H7 (cell line): Measurements from ENCODE around the gene PEX11G. TPM values are rescaled to one million over a fixed set of nuclear protein-coding genes. Genes with fewer than 3 reads are reported as not detected.

Source experiments
- DNase-seq: peaks from one replicate; pipeline ENCODE4 v3.0.0; 2012
- H3K27me3 ChIP-seq: 2 replicates; pipeline ENCODE4 v1.6.0; 2011; ENCODE audit warnings: mild to moderate bottlenecking, low read length; ENCODE audit not compliant: control insufficient read depth, insufficient read depth
- H3K36me3 ChIP-seq: replicated peaks from 2 replicates; pipeline ENCODE4 v1.5.1; 2011; ENCODE audit warnings: low read length; ENCODE audit not compliant: control insufficient read depth, insufficient read depth
- H3K4me3 ChIP-seq: 2 replicates; pipeline ENCODE4 v1.5.1; 2011; ENCODE audit warnings: low read depth, mild to moderate bottlenecking, control low read depth, low read length, moderate library complexity; ENCODE audit not compliant: insufficient read depth
- total RNA-seq: library from RNA; depleted of rRNA; stranded (reverse); fragments of >200 nt; shearing (Covaris generic); gene quantifications from 2 replicates; pipeline ENCODE4 v1.2.3, GENCODE V29; 2014

PEX11G gene
- total RNA-seq, 1 experiment from 2014 or later = 2.4 TPM

DNA sequence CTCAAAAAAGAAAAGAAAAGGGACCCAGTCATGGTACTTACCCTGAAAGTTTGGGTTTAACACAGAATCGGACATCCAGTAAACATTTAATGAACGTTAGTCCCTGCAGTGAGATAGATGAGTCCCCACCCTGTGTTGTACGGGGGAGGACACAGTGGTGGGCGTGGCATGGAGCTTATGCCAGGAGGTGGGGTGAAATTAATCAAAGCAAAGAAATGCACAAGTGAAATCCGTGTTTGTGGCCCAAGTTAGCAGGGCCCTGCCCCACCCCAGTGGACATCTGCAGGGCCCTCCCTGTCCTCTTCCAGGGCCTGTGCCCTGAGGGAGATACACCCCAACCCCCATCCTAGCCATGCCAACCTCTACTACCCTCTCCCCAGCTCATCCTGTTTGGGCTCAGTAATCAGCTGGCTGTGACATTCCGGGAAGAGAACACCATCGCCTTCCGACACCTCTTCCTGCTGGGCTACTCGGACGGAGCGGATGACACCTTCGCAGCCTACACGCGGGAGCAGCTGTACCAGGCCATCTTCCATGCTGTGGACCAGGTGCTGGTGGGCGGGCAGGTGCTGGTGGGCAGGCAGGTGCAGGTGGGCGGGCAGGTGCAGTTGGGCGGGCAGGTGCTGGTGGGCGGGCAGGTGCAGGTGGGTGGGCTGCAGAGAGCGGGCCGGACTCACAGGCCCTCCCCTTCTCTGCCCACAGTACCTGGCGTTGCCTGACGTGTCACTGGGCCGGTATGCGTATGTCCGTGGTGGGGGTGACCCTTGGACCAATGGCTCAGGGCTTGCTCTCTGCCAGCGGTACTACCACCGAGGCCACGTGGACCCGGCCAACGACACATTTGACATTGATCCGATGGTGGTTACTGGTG is 37.5 kb upstream of the PEX11G start:
- Histone ChIP-seq H3K4me3 (no peak overlapping the region), H3K27me3 (no peaks in the 10 kb centered on the region), H3K36me3 (peaks cover 2% of the 10 kb centered on the region)
- peak; percentile 26 for DNase-seq

DNA sequence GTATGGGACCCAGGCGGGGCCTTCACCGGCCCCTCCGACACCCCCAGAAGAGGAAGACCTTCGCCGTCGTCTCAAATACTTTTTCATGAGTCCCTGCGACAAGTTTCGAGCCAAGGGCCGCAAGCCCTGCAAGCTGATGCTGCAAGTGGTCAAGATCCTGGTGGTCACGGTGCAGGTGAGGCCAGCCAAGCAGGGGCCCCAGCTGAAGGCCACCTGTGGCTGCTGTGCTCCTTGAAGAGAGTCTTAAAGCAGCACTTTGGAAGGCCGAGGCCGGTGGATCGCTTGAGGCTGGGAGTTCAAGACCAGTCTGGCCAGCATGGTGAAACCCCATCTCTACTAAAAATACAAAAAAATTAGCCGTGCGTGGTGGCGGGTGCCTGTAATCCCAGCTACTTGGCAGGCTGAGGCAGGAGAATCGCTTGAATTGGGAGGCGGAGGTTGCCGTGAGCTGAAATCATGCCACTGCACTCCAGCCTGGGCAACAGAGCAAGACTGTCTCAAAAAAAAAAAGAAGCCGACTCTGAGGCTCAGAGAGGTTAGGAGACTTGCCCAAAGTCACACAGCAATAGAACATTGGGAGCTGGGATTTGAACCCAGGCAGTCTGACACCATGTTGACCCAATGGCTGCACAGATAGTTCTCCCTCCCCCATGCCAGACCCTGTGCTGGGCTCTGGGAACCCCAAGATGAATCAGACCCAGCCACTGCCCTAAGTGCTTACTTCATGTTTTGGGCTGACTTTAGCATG is 36.3 kb upstream of the PEX11G start:
- no peaks in the 10 kb centered on the region for H3K27me3 ChIP-seq
- H3K36me3 ChIP-seq = peaks cover 2% of the 10 kb centered on the region
- H3K4me3 ChIP-seq = no peak overlapping the region
- DNase-seq = peak; percentile 29

GRCh38 chr19:7524523-7524922 is 35.7 kb upstream of the PEX11G start:
- no peak overlapping the region for H3K4me3 ChIP-seq
- peaks cover 2% of the 10 kb centered on the region for H3K36me3 ChIP-seq
- no peaks in the 10 kb centered on the region for H3K27me3 ChIP-seq
- DNase-seq = peak; percentile 25

- peaks cover 2% of the 10 kb centered on the region for H3K36me3 ChIP-seq
- peak; percentile 56 for DNase-seq
- peak overlapping the region; percentile 53 for H3K4me3 ChIP-seq
- no peaks in the 10 kb centered on the region for H3K27me3 ChIP-seq
These were observed 34.3 kb upstream of the PEX11G start for GRCh38 chr19:7522923-7523667.

DNA sequence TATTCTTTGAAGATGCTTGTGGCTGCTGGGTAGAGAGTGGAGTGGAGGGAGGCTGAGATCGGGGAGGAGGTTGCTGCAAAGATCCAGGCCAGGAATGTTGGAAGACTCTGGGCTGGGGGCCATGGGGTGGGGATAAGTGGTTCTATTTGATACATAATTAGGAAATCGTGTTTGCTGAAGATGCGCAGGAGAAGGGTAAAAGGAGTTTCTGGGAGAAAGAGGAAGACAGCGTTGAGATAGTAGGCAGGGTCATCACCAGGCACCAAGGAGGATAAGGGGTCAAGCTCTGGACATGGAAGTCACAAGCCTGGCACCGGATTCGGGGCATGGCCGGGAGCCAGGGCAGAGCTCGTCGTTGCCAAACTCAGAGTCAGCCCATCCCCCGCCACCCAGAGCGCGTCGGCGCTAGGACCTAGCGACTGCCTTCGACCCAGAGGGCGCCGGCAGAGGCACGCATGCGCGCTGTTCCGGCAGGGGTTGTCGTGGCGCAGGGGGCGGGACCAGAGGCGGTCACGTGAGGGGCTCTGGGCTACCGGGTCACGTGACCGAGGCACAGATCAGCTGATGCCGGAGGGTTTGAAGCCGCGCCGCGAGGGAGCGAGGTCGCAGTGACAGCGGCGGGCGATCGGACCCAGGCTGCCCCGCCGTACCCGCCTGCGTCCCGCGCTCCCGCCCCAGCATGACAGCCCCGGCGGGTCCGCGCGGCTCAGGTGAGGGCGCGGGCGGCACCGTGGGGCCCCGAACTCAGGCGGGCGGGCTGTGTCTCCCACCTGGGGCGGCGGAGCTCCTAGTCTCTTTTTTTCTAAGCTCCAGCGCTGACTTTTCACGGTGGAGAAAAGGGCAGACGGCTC is 33.5 kb upstream of the PEX11G start, which contains the start of gene MCOLN1:
TSS of gene MCOLN1 (plus strand) at position 553 of the 851 bp plus-strand sequence. CDS start at position 680, 127 bp downstream.
- DNase-seq = peak; percentile 100
- Histone ChIP-seq H3K27me3 (no peaks in the 10 kb centered on the region), H3K36me3 (peaks cover 2% of the 10 kb centered on the region), H3K4me3 (peak within 1 kb of the TSS; percentile 57)

- H3K4me3 ChIP-seq = peak overlapping the region; percentile 57
These were observed 32.8 kb upstream of the PEX11G start for GRCh38 chr19:7521551-7522071.

GRCh38 chr19:7520131-7521051 is 31.6 kb upstream of the PEX11G start:
- DNase-seq = peak; percentile 33
- Histone ChIP-seq H3K4me3 (no peak overlapping the region), H3K27me3 (no peaks in the 10 kb centered on the region), H3K36me3 (peaks cover under 1% of the 10 kb centered on the region; the same call in 1 of the 2 replicates)

More at GRCh38 chr19:7521551-7522071, 32.8 kb upstream of the PEX11G start:
- DNase-seq = peak; percentile 69
- H3K36me3 ChIP-seq = peaks cover 2% of the 10 kb centered on the region
- H3K27me3 ChIP-seq = no peaks in the 10 kb centered on the region

DNA sequence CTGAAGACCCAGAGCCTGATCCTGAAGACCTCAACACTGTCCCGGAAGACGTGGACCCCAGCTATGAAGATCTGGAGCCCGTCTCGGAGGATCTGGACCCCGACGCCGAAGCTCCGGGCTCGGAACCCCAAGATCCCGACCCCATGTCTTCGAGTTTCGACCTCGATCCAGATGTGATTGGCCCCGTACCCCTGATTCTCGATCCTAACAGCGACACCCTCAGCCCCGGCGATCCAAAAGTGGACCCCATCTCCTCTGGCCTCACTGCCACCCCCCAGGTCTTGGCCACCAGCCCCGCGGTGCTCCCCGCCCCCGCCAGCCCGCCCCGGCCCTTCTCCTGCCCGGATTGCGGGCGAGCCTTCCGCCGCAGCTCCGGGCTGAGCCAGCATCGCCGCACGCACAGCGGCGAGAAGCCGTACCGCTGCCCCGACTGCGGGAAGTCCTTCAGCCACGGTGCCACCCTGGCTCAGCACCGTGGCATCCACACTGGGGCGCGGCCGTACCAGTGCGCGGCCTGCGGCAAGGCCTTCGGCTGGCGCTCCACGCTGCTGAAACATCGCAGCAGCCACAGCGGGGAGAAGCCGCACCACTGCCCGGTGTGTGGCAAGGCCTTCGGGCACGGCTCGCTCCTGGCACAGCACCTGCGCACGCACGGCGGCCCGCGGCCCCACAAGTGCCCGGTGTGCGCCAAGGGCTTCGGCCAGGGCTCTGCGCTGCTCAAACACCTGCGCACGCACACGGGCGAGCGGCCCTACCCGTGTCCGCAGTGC is 30.7 kb upstream of the PEX11G start:
- no peak overlapping the region for H3K4me3 ChIP-seq
- peak; percentile 35 for DNase-seq

DNA sequence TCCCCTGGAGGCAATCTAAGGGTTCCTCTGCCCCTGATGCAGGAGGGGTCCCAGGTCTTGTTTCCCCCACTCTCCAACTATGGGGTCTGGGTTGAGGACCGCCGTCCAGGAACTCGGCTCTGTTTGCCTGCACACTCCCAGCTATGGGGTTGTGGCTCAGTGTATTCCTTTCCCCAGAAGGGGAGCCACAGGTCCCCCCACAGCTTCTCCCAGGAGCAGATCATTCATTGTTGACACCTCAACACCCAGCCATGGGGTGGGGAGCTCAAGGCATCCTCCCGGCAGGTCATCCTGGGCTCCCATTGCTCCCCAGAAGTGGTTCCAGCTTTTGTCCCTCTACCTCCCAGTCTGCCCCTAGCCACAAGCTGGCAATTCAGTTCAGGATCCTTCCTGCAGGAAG is 28.0 kb upstream of the PEX11G start:
- H3K27me3 ChIP-seq = no peaks in the 10 kb centered on the region
- H3K36me3 ChIP-seq = no peaks in the 10 kb centered on the region

More for the DNA sequence above, 30.7 kb upstream of the PEX11G start:
- Histone ChIP-seq H3K36me3 (no peaks in the 10 kb centered on the region), H3K27me3 (no peaks in the 10 kb centered on the region)

DNA sequence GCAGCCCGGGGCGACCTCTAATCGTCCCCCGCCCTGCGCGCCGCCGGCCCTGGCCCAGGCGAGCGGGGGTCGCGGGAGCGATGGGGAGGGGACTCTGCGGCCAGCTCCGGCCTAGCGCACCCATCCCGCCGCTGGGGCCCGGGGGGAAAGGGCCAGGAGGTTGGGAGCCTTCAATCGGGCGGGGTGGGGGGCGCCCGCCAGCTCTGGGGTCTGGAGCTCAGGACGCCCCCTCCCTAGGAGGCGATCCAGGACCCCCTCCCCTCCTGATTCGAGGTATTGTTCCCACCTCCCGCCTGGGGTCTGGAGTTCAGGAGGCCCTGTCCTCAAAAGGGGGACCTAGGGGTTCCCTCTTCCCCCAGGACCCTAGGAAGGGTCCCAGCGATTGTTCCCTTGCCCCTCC is 27.5 kb upstream of the PEX11G start:
- H3K27me3 ChIP-seq = no peaks in the 10 kb centered on the region
- DNase-seq = no peak
- no peaks in the 10 kb centered on the region for H3K36me3 ChIP-seq
- peak overlapping the region; percentile 67 for H3K4me3 ChIP-seq

More for the DNA sequence above, 28.0 kb upstream of the PEX11G start:
- peak; percentile 58 for DNase-seq
- peak overlapping the region; percentile 67 for H3K4me3 ChIP-seq

GRCh38 chr19:7515645-7516151 is 26.9 kb upstream of the PEX11G start, which contains the start of gene ZNF358:
TSS of gene ZNF358 (plus strand) at chr19:7516103. CDS start at chr19:7519243, 3,140 bp downstream.
- Histone ChIP-seq H3K36me3 (no peaks in the 10 kb centered on the region), H3K4me3 (peak within 1 kb of the TSS; percentile 67), H3K27me3 (no peaks in the 10 kb centered on the region)
- peak; percentile 99 for DNase-seq
